ENCODE data around the gene PHTF2.
A peak's percentile ranks its signal among the peaks of the same experiment; 100 is the strongest.

PHTF2 gene

DNA sequence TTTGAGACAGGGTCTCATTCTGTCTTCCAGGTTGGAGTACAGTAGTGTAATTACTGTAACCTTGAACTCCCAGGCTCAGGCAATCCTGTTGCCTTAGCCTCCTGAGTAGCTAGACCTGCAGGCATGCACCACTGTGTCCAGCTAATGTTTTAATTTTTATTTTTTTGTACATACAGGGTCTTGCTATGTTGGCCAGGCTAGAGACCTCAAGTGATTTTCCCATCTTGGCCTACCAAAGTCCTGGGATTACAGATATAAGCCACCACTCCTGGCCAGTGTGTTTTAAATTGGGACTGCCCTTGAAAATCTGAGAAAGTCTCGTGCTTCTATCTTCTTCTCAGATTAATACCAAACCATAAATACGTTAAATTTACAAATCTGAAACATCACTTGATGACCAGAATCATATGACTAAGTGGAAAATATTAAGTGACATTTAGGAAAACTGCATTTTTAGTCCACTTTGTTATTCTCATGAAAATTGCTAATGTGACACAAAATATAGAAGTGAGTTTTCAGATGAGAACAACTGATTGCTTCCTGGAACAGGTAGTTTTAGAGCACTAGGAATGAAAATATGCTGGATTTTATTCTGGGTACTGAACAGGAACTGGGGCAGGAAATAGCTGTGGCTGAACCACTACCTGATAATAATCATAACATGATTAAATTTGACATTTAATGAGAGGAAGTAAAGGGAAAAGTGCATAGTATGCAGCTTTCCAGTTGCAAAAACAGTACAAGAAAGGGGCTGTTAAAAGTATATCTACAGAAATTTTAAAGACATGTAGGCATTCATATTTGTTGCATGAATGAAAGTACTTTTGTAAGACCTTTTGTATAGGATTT lies 4.2 kb downstream of the PHTF2 start:
- Histone ChIP-seq H3K4me3 (ENCODE audit: low read depth, low read length) (no peak overlapping the region), H3K27ac (ENCODE audit: low read depth, low read length) (no peak overlapping the region), H2AFZ (ENCODE audit: insufficient read depth, low read length, poor library complexity) (no peak overlapping the region), H4K12ac (ENCODE audit: low read depth, low read length) (no peak overlapping the region), H3K9ac (ENCODE audit: low read length) (no peak overlapping the region), H4K91ac (ENCODE audit: low read depth, low read length) (no peak overlapping the region), H3K79me1 (ENCODE audit: low read length) (peaks cover 10% of the 10 kb centered on the region), H3K4me2 (ENCODE audit: low read length) (no peak overlapping the region), H3K14ac (ENCODE audit: low read length) (no peak overlapping the region), H3K27me3 (ENCODE audit: insufficient read depth, low read length) (no peaks in the 10 kb centered on the region), H2BK5ac (ENCODE audit: low read depth, low read length, poor library complexity) (no peak overlapping the region), H2AK5ac (ENCODE audit: low read length) (no peak overlapping the region), H2BK12ac (ENCODE audit: low read length) (no peak overlapping the region), H3K79me2 (ENCODE audit: control insufficient read depth, insufficient read depth, low read length, poor library complexity) (peaks cover 11% of the 10 kb centered on the region), H3K18ac (ENCODE audit: low read length) (no peak overlapping the region), H3K4me1 (ENCODE audit: control insufficient read depth in 1 of 2, insufficient read depth in 2 of 2, low read length in 2 of 2) (no peaks in the 10 kb centered on the region), H2BK120ac (ENCODE audit: insufficient read depth, low read length, poor library complexity) (no peak overlapping the region), H3K23ac (ENCODE audit: low read length) (no peak overlapping the region), H3K36me3 (ENCODE audit: control insufficient read depth in 1 of 2, insufficient read depth in 2 of 2, low read length in 2 of 2) (peaks cover 0 to 2% of the 10 kb centered on the region in 2 experiments), H3K4ac (ENCODE audit: low read depth, low read length) (peak overlapping the region; percentile 64), H4K8ac (ENCODE audit: low read depth, low read length) (no peak overlapping the region), H3K9me3 (ENCODE audit: insufficient read depth, low read depth, low read length) (no peaks in the 10 kb centered on the region)
- no CpG with 5 or more reads among the region's 2 CpGs for WGBS (ENCODE audit: extremely low coverage, insufficient coverage, insufficient read length)
- DNase-seq = no peak

DNA sequence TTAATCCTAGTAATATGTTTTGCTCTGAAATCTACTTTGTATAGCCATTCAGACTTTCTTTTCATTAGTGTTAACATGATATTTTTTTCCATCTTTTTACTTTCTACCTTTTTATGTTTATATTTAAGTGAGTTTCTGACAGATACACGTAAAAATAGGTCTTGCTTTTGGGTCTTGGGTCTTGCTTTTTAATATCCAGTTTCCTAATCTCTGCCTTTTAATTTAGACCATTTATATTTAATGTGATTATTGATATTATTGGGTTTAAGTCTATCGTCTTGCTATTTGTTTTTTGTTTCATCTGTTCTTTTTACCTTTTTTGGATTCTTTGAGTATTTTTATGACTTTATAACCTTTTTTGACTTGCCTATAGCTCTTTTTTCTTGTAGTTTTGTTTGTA lies 7.9 kb downstream of the PHTF2 start:
- no peak overlapping the region for H3K4ac ChIP-seq (ENCODE audit: low read depth, low read length)
- H3K4me2 ChIP-seq (ENCODE audit: low read length) = no peak overlapping the region
- H2BK5ac ChIP-seq (ENCODE audit: low read depth, low read length, poor library complexity) = no peak overlapping the region
- no peak overlapping the region for H3K9ac ChIP-seq (ENCODE audit: low read length)
- no peaks in the 10 kb centered on the region for H3K79me2 ChIP-seq (ENCODE audit: control insufficient read depth, insufficient read depth, low read length, poor library complexity)
- H3K4me3 ChIP-seq (ENCODE audit: low read depth, low read length) = no peak overlapping the region
- no peak overlapping the region for H3K18ac ChIP-seq (ENCODE audit: low read length)
- H4K91ac ChIP-seq (ENCODE audit: low read depth, low read length) = no peak overlapping the region
- H2AK5ac ChIP-seq (ENCODE audit: low read length) = no peak overlapping the region
- H3K14ac ChIP-seq (ENCODE audit: low read length) = no peak overlapping the region
- no peak overlapping the region for H4K8ac ChIP-seq (ENCODE audit: low read depth, low read length)
- H2BK120ac ChIP-seq (ENCODE audit: insufficient read depth, low read length, poor library complexity) = no peak overlapping the region
- H3K36me3 ChIP-seq (ENCODE audit: control insufficient read depth in 1 of 2, insufficient read depth in 2 of 2, low read length in 2 of 2) = peaks cover 0 to 2% of the 10 kb centered on the region in 2 experiments
- no peak overlapping the region for H3K23ac ChIP-seq (ENCODE audit: low read length)
- no peak for DNase-seq
- H3K79me1 ChIP-seq (ENCODE audit: low read length) = peaks cover 4% of the 10 kb centered on the region
- H3K27ac ChIP-seq (ENCODE audit: low read depth, low read length) = no peak overlapping the region
- H2AFZ ChIP-seq (ENCODE audit: insufficient read depth, low read length, poor library complexity) = no peak overlapping the region
- H3K9me3 ChIP-seq (ENCODE audit: insufficient read depth, low read depth, low read length) = no peaks in the 10 kb centered on the region
- H2BK12ac ChIP-seq (ENCODE audit: low read length) = no peak overlapping the region
- no peaks in the 10 kb centered on the region for H3K27me3 ChIP-seq (ENCODE audit: insufficient read depth, low read length)
- WGBS (ENCODE audit: extremely low coverage, insufficient coverage, insufficient read length) = no CpG with 5 or more reads among the region's 2 CpGs
- H4K12ac ChIP-seq (ENCODE audit: low read depth, low read length) = no peak overlapping the region
- peaks cover 0 to 2% of the 10 kb centered on the region in 2 experiments for H3K4me1 ChIP-seq (ENCODE audit: control insufficient read depth in 1 of 2, insufficient read depth in 2 of 2, low read length in 2 of 2)

DNA sequence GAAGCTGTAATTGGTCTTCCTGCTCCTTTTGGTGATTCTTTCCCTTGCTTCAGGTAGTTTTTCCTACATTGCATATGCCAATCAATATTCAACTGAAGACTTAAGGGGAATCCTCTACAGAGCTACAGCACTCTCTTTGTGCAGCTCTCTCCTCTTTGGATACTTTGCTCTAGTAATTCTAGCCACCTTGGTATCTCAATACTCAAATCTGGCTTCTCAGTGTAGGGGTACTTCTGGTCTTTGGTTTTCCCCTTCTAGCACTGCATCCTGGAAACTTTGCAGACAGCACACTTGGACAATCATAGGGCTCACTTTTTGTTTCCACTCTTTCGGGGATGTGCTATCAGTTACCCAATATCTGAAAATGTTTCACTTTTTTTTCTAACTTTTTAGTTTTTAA lies 9.9 kb downstream of the PHTF2 start:
- no CpG with 5 or more reads among the region's 1 CpG for WGBS (ENCODE audit: extremely low coverage, insufficient coverage, insufficient read length)
- no peak overlapping the region for H4K12ac ChIP-seq (ENCODE audit: low read depth, low read length)

DNA sequence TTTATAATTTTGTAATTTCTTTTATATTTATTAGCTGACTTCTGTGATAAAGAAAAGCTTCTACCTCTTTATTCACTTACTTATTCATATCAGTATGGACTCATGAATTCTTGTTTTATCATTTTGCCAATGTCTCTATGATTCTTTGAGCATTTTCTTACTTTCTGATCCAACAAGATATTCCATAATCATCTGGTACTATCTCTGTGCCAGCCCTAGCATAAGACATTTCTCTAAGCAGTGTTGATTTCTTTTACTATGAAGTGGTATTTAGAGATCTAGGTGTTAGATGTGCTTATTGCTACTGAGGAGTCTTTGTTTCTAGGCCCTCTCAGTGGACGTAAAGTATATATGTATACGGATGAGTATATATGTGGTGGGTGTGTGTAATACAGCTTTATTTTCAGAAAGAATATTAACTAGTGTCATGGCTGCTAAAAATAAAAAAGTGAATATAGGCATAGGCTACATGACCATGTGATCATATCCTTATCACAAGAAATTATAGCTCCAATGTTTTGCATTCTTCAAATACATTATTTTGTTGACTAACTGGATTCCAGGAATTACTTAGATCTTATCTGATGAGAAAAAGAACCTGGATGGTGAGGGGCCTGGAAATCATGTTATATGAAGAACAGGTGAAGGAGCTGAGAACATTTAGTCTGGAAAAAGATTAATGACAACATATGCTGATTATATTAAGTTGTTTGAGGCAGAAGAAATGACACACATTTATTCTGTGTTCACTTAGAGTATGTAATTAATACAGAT lies 13.1 kb downstream of the PHTF2 start:
- Histone ChIP-seq H3K79me2 (ENCODE audit: control insufficient read depth, insufficient read depth, low read length, poor library complexity) (no peaks in the 10 kb centered on the region), H3K4ac (ENCODE audit: low read depth, low read length) (no peak overlapping the region), H3K27ac (ENCODE audit: low read depth, low read length) (peak overlapping the region; percentile 47), H2BK5ac (ENCODE audit: low read depth, low read length, poor library complexity) (no peak overlapping the region), H2BK120ac (ENCODE audit: insufficient read depth, low read length, poor library complexity) (no peak overlapping the region), H3K23ac (ENCODE audit: low read length) (no peak overlapping the region), H3K79me1 (ENCODE audit: low read length) (peaks cover 5% of the 10 kb centered on the region), H4K12ac (ENCODE audit: low read depth, low read length) (no peak overlapping the region), H4K8ac (ENCODE audit: low read depth, low read length) (no peak overlapping the region), H2AK5ac (ENCODE audit: low read length) (no peak overlapping the region), H4K91ac (ENCODE audit: low read depth, low read length) (no peak overlapping the region), H3K9me3 (ENCODE audit: insufficient read depth, low read depth, low read length) (no peaks in the 10 kb centered on the region), H3K36me3 (ENCODE audit: control insufficient read depth in 1 of 2, insufficient read depth in 2 of 2, low read length in 2 of 2) (peaks cover 0 to 2% of the 10 kb centered on the region in 2 experiments), H3K27me3 (ENCODE audit: insufficient read depth, low read length) (no peaks in the 10 kb centered on the region), H2AFZ (ENCODE audit: insufficient read depth, low read length, poor library complexity) (no peak overlapping the region), H3K14ac (ENCODE audit: low read length) (no peak overlapping the region), H2BK12ac (ENCODE audit: low read length) (no peak overlapping the region), H3K4me1 (ENCODE audit: control insufficient read depth in 1 of 2, insufficient read depth in 2 of 2, low read length in 2 of 2) (peaks cover 0 to 3% of the 10 kb centered on the region in 2 experiments), H3K4me2 (ENCODE audit: low read length) (no peak overlapping the region), H3K4me3 (ENCODE audit: low read depth, low read length) (no peak overlapping the region), H3K9ac (ENCODE audit: low read length) (no peak overlapping the region), H3K18ac (ENCODE audit: low read length) (no peak overlapping the region)
- 100% methylated on average over 1 of the region's 2 CpGs for WGBS (ENCODE audit: extremely low coverage, insufficient coverage, insufficient read length)
- peak; percentile 17 to 90 for DNase-seq

More for the DNA sequence above, 9.9 kb downstream of the PHTF2 start:
- Histone ChIP-seq H2AK5ac (ENCODE audit: low read length) (no peak overlapping the region), H3K9me3 (ENCODE audit: insufficient read depth, low read depth, low read length) (no peaks in the 10 kb centered on the region), H3K4me3 (ENCODE audit: low read depth, low read length) (no peak overlapping the region), H4K8ac (ENCODE audit: low read depth, low read length) (no peak overlapping the region), H3K27ac (ENCODE audit: low read depth, low read length) (no peak overlapping the region), H2BK5ac (ENCODE audit: low read depth, low read length, poor library complexity) (no peak overlapping the region), H3K4ac (ENCODE audit: low read depth, low read length) (no peak overlapping the region), H2BK12ac (ENCODE audit: low read length) (no peak overlapping the region), H3K9ac (ENCODE audit: low read length) (no peak overlapping the region), H3K23ac (ENCODE audit: low read length) (no peak overlapping the region), H3K4me1 (ENCODE audit: control insufficient read depth in 1 of 2, insufficient read depth in 2 of 2, low read length in 2 of 2) (peaks cover 0 to 3% of the 10 kb centered on the region in 2 experiments), H3K36me3 (ENCODE audit: control insufficient read depth in 1 of 2, insufficient read depth in 2 of 2, low read length in 2 of 2) (peaks cover 0 to 2% of the 10 kb centered on the region in 2 experiments), H3K4me2 (ENCODE audit: low read length) (no peak overlapping the region), H4K91ac (ENCODE audit: low read depth, low read length) (no peak overlapping the region), H2BK120ac (ENCODE audit: insufficient read depth, low read length, poor library complexity) (no peak overlapping the region), H3K27me3 (ENCODE audit: insufficient read depth, low read length) (no peaks in the 10 kb centered on the region), H2AFZ (ENCODE audit: insufficient read depth, low read length, poor library complexity) (no peak overlapping the region), H3K79me1 (ENCODE audit: low read length) (peaks cover 5% of the 10 kb centered on the region), H3K14ac (ENCODE audit: low read length) (no peak overlapping the region), H3K79me2 (ENCODE audit: control insufficient read depth, insufficient read depth, low read length, poor library complexity) (no peaks in the 10 kb centered on the region), H3K18ac (ENCODE audit: low read length) (no peak overlapping the region)
- DNase-seq = no peak

Data from trophoblast cell (in vitro differentiated cells and primary cell).